ENCODE data around the gene IFNGR1.
"Not testable (repeated sequence)": the region's sequence is repeated elsewhere in the genome, so short reads cannot be mapped to it uniquely, and the experiment has no call there.

Gene IFNGR1

GRCh38 chr6:137261361-137261760 lies 42.2 kb upstream of the IFNGR1 start:
- TF ChIP-seq BHLHE40 (IDR thresholded peaks at IDR 0.05; ENCODE audit: borderline replicate concordance): no peak
- no peak for TF ChIP-seq PKNOX1 (IDR thresholded peaks at IDR 0.05)
- no peak for TF ChIP-seq ELF4 (IDR thresholded peaks at IDR 0.05)
- TF ChIP-seq FOXM1 (IDR thresholded peaks at IDR 0.05; ENCODE audit: borderline replicate concordance): no peak
- ChIA-PET CTCF (interaction anchor here (0.6 kb wide), 1 partner anchor 275 kb away, joined by 4 read pairs; no protein-coding TSS in a partner anchor), POLR2A (no interaction called here)
- DNase-seq (ENCODE audit: extremely low spot score): no peak

- TF ChIP-seq L3MBTL2 (conservative IDR thresholded peaks at IDR 0.05): no peak
- no peak for TF ChIP-seq BHLHE40 (IDR thresholded peaks at IDR 0.05; ENCODE audit: borderline replicate concordance)
- TF ChIP-seq SUZ12 (IDR thresholded peaks at IDR 0.05): no peak
- TF ChIP-seq TARDBP (IDR thresholded peaks at IDR 0.05): no peak
- TF ChIP-seq ARNT (IDR thresholded peaks at IDR 0.05): no peak
- TF ChIP-seq SP1 (IDR thresholded peaks at IDR 0.05): no peak
- no peak for TF ChIP-seq FOXA1 (IDR thresholded peaks at IDR 0.05)
- no peak for TF ChIP-seq NFRKB (IDR thresholded peaks at IDR 0.05)
- no peak for TF ChIP-seq ELF4 (IDR thresholded peaks at IDR 0.05)
- TF ChIP-seq PKNOX1 (IDR thresholded peaks at IDR 0.05): no peak
Measured at GRCh38 chr6:137260217-137260616, 41.0 kb upstream of the IFNGR1 start.

GRCh38 chr6:137259349-137259748 lies 40.2 kb upstream of the IFNGR1 start:
- POLR2A ChIA-PET: no interaction called here
- no peak for DNase-seq (ENCODE audit: extremely low spot score)
- TF ChIP-seq FOXM1 (IDR thresholded peaks at IDR 0.05; ENCODE audit: borderline replicate concordance) (no peak), LEF1 (IDR thresholded peaks at IDR 0.05; ENCODE audit: borderline replicate concordance) (no peak), L3MBTL2 (conservative IDR thresholded peaks at IDR 0.05) (no peak), SP1 (IDR thresholded peaks at IDR 0.05) (no peak), NFRKB (IDR thresholded peaks at IDR 0.05) (no peak), ARNT (IDR thresholded peaks at IDR 0.05) (no peak), CTBP1 (IDR thresholded peaks at IDR 0.05; ENCODE audit: borderline replicate concordance) (no peak), SUZ12 (IDR thresholded peaks at IDR 0.05) (no peak), ELF4 (IDR thresholded peaks at IDR 0.05) (no peak), FOXA1 (IDR thresholded peaks at IDR 0.05) (no peak), HDGF (IDR thresholded peaks at IDR 0.05; ENCODE audit: borderline replicate concordance) (no peak), PKNOX1 (IDR thresholded peaks at IDR 0.05) (no peak), BHLHE40 (IDR thresholded peaks at IDR 0.05; ENCODE audit: borderline replicate concordance) (no peak), FOXK2 (IDR thresholded peaks at IDR 0.05) (no peak), TARDBP (IDR thresholded peaks at IDR 0.05) (no peak), ZNF384 (IDR thresholded peaks at IDR 0.05) (no peak)
- CTCF ChIA-PET: no interaction called here

More at GRCh38 chr6:137260217-137260616, 41.0 kb upstream of the IFNGR1 start:
- no peak for DNase-seq (ENCODE audit: extremely low spot score)
- POLR2A ChIA-PET: no interaction called here
- CTCF ChIA-PET: no interaction called here

GRCh38 chr6:137258170-137258569 lies 39.0 kb upstream of the IFNGR1 start:
- TF ChIP-seq ARNT (IDR thresholded peaks at IDR 0.05) (no peak), TARDBP (IDR thresholded peaks at IDR 0.05) (no peak), BHLHE40 (IDR thresholded peaks at IDR 0.05; ENCODE audit: borderline replicate concordance) (no peak), FOXM1 (IDR thresholded peaks at IDR 0.05; ENCODE audit: borderline replicate concordance) (no peak), FOXK2 (IDR thresholded peaks at IDR 0.05) (no peak), FOXA1 (IDR thresholded peaks at IDR 0.05) (no peak), HDGF (IDR thresholded peaks at IDR 0.05; ENCODE audit: borderline replicate concordance) (no peak), ELF4 (IDR thresholded peaks at IDR 0.05) (no peak), ZNF384 (IDR thresholded peaks at IDR 0.05) (no peak)
- ChIA-PET CTCF (no interaction called here), POLR2A (no interaction called here)
- no peak for DNase-seq (ENCODE audit: extremely low spot score)

GRCh38 chr6:137256350-137257103 lies 37.3 kb upstream of the IFNGR1 start:
- POLR2A ChIA-PET: no interaction called here
- CTCF ChIA-PET: interaction anchor here (0.6 kb wide), 1 partner anchor 141 kb away, joined by 3 read pairs; no protein-coding TSS in a partner anchor
- no peak for DNase-seq (ENCODE audit: extremely low spot score)
- TF ChIP-seq FOXM1 (IDR thresholded peaks at IDR 0.05; ENCODE audit: borderline replicate concordance): no peak
- no peak for TF ChIP-seq LEF1 (IDR thresholded peaks at IDR 0.05; ENCODE audit: borderline replicate concordance)
- TF ChIP-seq NFRKB (IDR thresholded peaks at IDR 0.05): no peak
- no peak for TF ChIP-seq L3MBTL2 (conservative IDR thresholded peaks at IDR 0.05)
- no peak for TF ChIP-seq SP1 (IDR thresholded peaks at IDR 0.05)
- no peak for TF ChIP-seq TARDBP (IDR thresholded peaks at IDR 0.05)
- no peak for TF ChIP-seq CTBP1 (IDR thresholded peaks at IDR 0.05; ENCODE audit: borderline replicate concordance)
- TF ChIP-seq FOXK2 (IDR thresholded peaks at IDR 0.05): no peak
- no peak for TF ChIP-seq PKNOX1 (IDR thresholded peaks at IDR 0.05)
- no peak for TF ChIP-seq ARNT (IDR thresholded peaks at IDR 0.05)
- no peak for TF ChIP-seq BHLHE40 (IDR thresholded peaks at IDR 0.05; ENCODE audit: borderline replicate concordance)
- TF ChIP-seq ELF4 (IDR thresholded peaks at IDR 0.05): no peak
- TF ChIP-seq ZNF384 (IDR thresholded peaks at IDR 0.05): no peak

- POLR2A ChIA-PET: no interaction called here
- CTCF ChIA-PET: no interaction called here
Measured at GRCh38 chr6:137254966-137255365, 35.8 kb upstream of the IFNGR1 start.

GRCh38 chr6:137254430-137254829 lies 35.2 kb upstream of the IFNGR1 start:
- CTCF ChIA-PET; POLR2A ChIA-PET; DNase-seq (ENCODE audit: extremely low spot score): not testable (repeated sequence)

More at GRCh38 chr6:137254966-137255365, 35.8 kb upstream of the IFNGR1 start:
- no peak for TF ChIP-seq ZNF384 (IDR thresholded peaks at IDR 0.05)
- no peak for TF ChIP-seq FOXM1 (IDR thresholded peaks at IDR 0.05; ENCODE audit: borderline replicate concordance)
- no peak for TF ChIP-seq SP1 (IDR thresholded peaks at IDR 0.05)
- no peak for TF ChIP-seq LEF1 (IDR thresholded peaks at IDR 0.05; ENCODE audit: borderline replicate concordance)
- DNase-seq (ENCODE audit: extremely low spot score): no peak
